ENCODE results near the gene EPO. TPM values are rescaled to one million over a fixed set of nuclear protein-coding genes. Genes with fewer than 3 reads are reported as not detected.
"Not testable (repeated sequence)": the region's sequence is repeated elsewhere in the genome, so short reads cannot be mapped to it uniquely, and the experiment has no call there.

The EPO gene
- polyA plus RNA-seq, 3 donors = 0.10 to 0.11 TPM; not detected in 1

DNA sequence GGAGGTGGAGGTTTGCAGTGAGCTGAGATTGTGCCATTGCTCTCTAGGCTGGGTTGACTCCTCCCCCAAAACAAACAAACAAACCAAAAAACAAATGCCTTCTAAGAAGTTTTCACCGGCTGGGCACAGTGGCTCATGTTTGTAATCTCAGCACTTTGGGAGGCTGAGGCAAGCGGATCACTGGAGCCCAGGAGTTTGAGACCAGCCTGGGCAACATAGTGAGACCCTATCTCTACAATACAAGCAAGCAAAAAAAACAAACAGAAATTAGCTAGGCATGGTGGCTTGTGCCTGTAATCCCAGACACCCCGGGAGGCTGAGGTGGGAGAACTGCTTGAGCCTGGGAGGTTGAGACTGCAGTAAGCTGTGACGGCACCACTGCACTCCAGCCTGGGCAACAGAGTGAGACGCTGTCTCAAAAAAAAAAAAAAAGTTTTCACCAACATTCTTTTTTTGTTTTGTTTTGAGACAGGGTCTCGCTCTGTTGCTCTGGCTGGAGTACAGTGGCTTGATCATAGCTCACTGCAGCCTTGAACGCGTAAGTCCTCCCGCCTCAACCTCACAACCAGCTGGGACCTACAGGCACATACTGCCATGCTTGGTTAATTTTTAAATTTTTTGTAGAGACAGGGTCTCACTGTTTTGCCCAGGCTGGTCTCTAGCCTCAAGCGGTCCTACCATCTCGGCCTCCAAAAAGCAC is 11.8 kb downstream of the EPO start:
- DNase-seq (ENCODE audit: low read depth in 3 of 3, low spot score in 2 of 3) = no peak

DNA sequence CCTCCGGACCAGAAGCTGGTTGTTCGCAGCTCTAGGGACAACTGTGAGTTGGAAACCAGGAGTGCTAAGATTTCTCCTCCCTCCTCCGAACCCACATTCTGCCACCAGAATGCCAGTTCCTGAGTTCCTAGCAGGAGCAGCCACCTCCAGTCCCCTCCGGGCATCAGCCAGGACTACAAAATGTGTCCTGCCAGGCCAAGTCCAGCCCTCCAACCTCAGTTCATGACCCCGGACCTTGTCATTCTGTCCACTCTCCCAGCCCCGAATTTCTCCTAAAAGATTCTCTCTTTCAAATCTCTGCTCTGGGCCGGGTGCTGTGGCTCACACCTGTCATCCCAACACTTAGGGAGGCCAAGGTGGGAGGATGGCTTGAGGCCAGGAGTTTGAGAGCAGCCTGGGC is 15.5 kb downstream of the EPO start:
- DNase-seq (ENCODE audit: low read depth in 3 of 3, low spot score in 2 of 3) = no peak

DNA sequence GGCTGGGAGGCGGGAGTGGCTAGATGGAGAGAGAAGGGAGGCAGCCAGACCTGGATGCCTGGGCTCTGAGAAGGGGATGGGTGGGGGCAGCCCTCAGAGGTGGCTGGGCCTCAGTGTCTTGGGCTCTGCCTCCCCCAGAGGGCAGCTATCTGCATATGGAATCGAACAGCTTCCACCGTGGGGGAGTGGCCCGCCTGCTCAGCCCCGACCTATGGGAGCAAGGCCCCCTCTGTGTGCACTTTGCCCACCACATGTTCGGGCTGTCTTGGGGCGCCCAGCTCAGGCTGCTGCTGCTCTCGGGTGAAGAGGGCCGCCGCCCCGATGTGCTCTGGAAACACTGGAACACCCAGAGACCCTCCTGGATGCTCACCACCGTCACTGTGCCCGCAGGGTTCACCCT is 16.4 kb downstream of the EPO start:
- DNase-seq (ENCODE audit: low read depth in 3 of 3, low spot score in 2 of 3) = no peak

DNA sequence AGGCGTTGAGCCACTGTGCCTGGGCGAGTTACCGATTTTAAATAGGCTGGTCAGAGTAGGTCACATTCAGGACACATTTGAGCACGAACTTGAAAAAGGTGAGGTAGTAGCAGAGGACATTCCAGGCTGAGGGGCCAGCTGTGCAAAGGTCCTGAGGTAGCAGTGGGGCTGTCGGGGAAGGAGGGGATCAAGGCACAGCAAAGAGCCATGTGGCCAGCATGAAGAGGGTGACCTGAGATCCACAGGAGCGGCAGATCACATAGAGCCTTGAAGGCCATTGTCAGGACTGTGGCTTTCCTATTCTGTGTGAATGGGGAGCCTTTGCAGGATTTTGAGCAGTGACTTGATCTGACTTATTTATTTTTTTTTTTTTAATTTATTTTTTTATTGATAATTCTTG is 19.7 kb downstream of the EPO start:
- no peak for DNase-seq (ENCODE audit: low read depth in 3 of 3, low spot score in 2 of 3)

DNA sequence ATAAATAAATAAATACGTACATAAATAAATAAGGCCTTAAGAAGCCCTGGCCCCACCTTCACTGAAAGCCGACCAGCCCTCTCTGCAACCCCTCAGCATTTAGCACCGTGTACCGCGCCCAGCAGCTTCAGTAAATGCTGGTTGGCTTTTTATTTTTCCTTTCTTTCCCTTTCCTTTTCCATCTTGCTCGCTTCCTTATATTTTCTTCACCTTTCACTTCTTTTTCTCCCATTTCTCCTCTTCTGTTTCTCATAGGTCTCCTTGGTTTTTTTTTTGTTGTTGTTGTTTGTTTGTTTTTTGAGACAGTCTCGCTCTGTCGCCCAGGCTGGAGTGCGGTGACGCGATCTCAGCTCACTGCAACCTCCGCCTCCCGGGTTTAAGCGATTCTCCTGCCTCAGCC is 24.3 kb downstream of the EPO start:
- DNase-seq (ENCODE audit: low read depth in 3 of 3, low spot score in 2 of 3) = no peak

DNA sequence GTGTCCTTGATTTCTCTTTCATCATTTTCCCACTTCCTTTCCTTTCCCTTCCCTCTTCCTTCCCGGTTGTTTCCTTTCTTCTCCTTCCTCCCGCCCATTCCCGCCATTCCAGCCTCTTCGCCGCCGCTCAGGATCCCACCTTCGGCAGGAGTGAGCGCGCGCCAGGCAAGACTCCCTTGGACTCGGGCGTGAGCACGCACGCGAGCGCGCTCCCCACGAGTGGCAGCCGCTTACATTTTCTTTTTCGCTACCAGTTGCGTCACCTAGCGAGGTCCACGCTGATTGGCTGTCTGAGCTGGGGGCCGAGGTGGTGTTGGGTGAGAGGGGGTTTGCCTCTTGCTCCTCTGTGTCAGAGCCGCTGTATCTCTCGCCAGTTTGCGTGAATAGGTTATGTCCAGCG is 24.9 kb downstream of the EPO start:
- DNase-seq (ENCODE audit: low read depth in 3 of 3, low spot score in 2 of 3) = peak in 2 of 3 donors; percentile 15 to 23

DNA sequence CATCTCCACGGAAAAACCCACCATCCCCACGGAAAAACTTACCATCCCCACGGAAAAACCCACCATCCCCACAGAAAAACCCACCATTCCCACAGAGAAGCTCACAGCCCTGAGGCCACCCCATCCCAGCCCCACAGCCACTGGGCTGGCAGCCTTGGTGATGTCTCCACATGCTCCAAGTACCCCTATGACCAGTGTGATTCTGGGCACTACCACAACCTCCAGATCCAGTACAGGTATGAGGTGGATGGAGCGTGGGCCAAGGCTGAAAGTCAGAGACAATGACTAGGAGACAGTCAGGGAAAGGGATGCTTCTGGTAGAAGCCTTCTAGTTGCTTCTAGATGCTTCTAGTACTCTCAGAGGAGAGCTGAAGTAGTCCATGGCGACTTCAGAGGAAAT is 32.7 kb downstream of the EPO start:
- DNase-seq (ENCODE audit: low read depth in 3 of 3, low spot score in 2 of 3) = no peak

DNA sequence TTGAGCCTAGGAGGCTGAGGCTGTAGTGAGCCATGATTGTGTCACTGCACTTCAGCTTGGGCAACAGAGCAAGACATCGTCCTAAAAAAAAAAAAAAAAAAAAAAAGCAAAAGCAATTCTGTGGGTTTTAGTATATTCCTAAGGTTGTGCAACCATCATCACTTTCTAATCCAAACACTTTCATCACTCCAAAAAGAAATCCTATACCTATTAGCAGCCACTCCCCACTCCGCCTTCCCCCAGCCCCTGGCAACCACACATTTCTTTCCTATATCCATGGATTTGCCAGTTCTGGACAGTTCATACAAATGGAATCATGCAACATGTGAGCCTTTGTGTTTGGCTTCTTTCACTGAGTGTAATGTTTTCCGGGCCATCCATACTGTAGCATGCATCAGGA is 33.5 kb downstream of the EPO start:
- no peak for DNase-seq (ENCODE audit: low read depth in 3 of 3, low spot score in 2 of 3)

DNA sequence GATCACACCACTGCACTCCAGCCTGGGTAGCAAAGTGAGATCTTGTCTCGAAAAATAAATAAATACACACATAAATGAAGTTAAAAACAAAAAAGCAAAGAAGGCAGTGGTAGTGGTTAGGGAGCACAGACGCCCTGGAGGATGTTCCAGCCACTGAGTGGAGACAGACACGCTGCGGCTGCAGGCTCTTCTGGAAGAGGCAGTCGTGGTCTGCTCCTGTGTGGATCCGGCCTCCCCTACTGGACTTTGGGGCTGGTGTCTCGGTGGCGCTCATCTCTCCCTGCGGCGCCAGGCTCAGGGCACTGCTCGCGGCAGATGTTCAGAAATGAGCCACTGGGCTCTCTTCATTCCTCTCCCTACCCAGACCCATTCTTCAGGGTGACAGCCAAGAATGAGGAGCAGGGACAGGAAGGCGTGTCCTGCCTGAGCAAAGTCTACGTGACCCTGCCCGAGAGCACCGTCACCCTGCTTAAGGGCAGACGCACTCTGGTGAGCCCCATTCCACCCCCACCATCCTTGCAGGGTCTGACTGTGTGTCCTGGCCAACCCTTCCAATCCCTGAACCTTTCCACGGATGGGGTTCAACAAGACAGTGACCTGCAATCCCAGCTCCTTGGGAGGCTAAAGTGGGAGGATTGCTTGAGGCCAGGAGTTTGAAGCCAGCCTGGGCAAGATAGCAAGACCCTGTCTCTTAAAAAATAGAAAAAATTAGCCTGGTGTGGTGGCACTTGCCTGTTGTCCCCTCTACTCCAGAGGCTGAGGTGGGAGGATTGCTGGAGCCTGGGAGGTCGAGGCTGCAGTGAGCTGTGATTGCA is 39.3 kb downstream of the EPO start:
- DNase-seq (ENCODE audit: low read depth in 3 of 3, low spot score in 2 of 3) = no peak

DNA sequence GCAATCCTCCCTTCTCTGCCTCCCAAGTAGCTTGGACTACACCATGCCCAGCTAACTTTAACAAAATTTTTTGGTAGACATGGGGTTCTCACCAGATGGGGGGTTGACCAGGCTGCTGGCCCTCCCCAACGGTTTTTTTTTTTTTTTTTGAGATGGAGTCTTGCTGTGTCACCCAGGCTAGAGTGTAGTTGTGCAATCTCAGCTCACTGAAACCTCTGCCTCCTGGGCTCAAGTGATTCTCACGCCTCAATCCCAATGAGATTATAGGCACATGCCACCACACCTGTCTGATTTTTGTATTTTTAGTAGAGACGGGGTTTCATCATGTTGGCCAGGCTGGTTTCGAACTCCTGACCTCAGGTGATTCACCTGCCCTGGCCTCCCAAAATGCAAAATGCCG is 42.6 kb downstream of the EPO start:
- not testable (repeated sequence) for DNase-seq (ENCODE audit: low read depth in 3 of 3, low spot score in 2 of 3)

DNA sequence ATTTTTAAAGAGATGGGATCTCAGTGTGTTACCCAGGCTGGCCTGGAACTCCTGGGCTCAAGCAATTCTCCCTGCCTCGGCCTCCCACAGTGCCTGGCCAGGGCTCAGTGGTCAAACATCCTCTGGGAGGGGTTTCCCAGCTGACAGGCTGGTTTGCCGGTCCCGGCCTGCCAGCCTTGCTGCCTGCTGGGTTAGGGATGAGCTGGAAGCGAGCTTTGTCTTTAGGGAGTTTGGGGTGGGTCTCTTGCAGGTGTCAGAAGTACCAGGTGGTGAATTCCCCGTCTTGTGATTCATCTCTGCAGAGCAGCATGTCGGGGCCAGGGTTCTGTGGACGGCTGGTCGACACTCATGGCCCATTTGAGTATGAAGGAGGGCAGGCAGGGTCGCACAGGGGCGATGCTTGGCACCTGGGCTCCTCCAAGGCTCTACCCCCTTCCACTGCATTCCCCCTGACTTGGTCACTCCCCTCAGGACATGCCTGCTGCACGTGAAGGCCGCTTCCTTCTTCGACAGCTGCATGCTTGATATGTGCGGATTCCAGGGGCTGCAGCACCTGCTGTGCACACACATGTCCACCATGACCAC is 43.4 kb downstream of the EPO start:
- no peak for DNase-seq (ENCODE audit: low read depth in 3 of 3, low spot score in 2 of 3)

DNA sequence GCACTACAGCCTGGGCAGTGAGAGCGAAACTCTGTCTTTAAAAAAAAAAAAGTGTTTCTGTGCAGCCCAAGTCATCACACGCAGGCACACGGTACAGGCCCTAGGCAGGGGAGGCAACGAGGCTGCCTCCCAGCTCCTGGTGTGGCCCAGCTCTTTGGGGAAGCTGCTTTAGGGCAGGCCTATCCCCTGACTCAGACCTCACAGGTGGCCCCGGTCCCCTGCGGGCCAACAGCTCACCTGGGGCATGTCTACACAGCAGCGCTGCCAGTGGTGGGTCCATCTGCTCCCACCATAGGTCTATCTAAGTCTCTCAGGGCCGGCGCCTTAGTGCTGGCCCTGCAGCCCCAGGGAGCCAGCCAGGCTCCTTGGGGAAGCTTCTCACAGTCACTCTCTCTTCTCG is 44.6 kb downstream of the EPO start:
- DNase-seq (ENCODE audit: low read depth in 3 of 3, low spot score in 2 of 3) = no peak

DNA sequence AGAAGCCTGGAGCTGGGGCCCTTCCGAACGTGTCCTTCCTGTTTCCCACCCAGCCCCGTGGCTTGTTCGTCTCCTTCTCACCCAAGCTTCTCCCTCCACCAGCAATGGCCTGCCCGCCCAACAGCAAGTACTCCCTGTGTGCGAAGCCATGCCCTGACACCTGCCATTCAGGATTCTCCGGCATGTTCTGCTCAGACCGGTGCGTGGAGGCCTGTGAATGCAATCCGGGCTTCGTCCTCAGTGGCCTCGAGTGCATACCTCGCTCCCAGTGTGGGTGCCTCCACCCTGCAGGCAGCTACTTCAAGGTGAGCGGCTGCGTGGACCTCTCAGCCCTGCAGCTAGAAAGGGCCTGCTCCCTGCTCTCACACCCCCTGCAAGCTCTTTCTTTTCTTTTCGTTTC is 45.0 kb downstream of the EPO start:
- no peak for DNase-seq (ENCODE audit: low read depth in 3 of 3, low spot score in 2 of 3)

DNA sequence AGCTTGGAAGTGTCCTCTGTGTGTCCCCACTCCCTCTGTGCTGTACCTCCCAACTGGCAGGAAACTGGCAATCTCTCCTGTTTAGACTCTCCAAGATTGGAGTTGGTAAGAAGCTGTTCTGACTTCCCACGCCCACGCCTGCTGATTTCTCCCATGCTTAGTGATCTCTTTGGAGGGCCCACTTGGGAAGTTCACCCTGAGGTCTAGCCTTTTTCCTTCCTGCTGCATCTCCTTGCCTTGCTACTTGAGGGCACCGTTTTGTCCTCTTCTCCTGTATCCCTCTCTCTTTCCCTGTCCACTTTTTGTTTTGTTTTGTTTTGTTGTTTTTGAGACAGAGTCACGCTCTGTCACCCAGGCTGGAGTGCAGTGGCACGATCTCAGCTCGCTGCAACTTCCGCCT is 48.5 kb downstream of the EPO start:
- DNase-seq (ENCODE audit: low read depth in 3 of 3, low spot score in 2 of 3) = no peak

Other genes starting within 250 kb of the EPO start
- 10 to 100 TPM; 28.6 to 35.0 (median 29.4) TPM for gene TSC22D4, start 241.3 kb upstream of the EPO start, polyA plus RNA-seq (ENCODE audit: insufficient read length in 3 of 3)
- 1 to 10 TPM; 1.3 to 1.8 (median 1.4) TPM for gene NYAP1, start 236.5 kb upstream of the EPO start, polyA plus RNA-seq (ENCODE audit: insufficient read length in 3 of 3)
- 10 to 100 TPM; 10.4 to 12.1 (median 10.4) TPM for gene AGFG2, start 181.3 kb upstream of the EPO start, polyA plus RNA-seq (ENCODE audit: insufficient read length in 3 of 3)
- gene SAP25, start 146.6 kb upstream of the EPO start, polyA plus RNA-seq (ENCODE audit: insufficient read length in 3 of 3) = 1 to 10 TPM in 2 of 3 donors, under 1 TPM in 1; 0.82 to 1.7 (median 1.6) TPM
- gene LRCH4, start 134.3 kb upstream of the EPO start, polyA plus RNA-seq (ENCODE audit: insufficient read length in 3 of 3) = 10 to 100 TPM; 22.9 to 25.5 (median 23.3) TPM
- 1 to 10 TPM; 1.3 to 1.4 (median 1.4) TPM for gene FBXO24, start 134.1 kb upstream of the EPO start, polyA plus RNA-seq (ENCODE audit: insufficient read length in 3 of 3)
- 10 to 100 TPM; 76.9 to 87.6 (median 81.8) TPM for gene PCOLCE, start 118.1 kb upstream of the EPO start, polyA plus RNA-seq (ENCODE audit: insufficient read length in 3 of 3)
- 10 to 100 TPM; 21.6 to 24.0 (median 23.8) TPM for gene MOSPD3, start 107.9 kb upstream of the EPO start, polyA plus RNA-seq (ENCODE audit: insufficient read length in 3 of 3)
- under 1 TPM; 0.43 to 0.79 (median 0.78) TPM for gene TFR2, start 78.9 kb upstream of the EPO start, polyA plus RNA-seq (ENCODE audit: insufficient read length in 3 of 3)
- gene ACTL6B, start 64.0 kb upstream of the EPO start, polyA plus RNA-seq (ENCODE audit: insufficient read length in 3 of 3) = not detected
- 100 to 1,000 TPM; 164 to 210 (median 185) TPM for gene GNB2, start 46.7 kb upstream of the EPO start, polyA plus RNA-seq (ENCODE audit: insufficient read length in 3 of 3)
- gene GIGYF1, start 26.2 kb upstream of the EPO start, polyA plus RNA-seq (ENCODE audit: insufficient read length in 3 of 3) = 10 to 100 TPM; 27.1 to 30.1 (median 27.1) TPM
- gene POP7, start 14.3 kb upstream of the EPO start, polyA plus RNA-seq (ENCODE audit: insufficient read length in 3 of 3) = 10 to 100 TPM; 22.5 to 25.9 (median 23.3) TPM
- under 1 TPM in 1 of 3 donors, not detected in 2; 0.03 TPM for gene ZAN, start 13.1 kb downstream of the EPO start, polyA plus RNA-seq (ENCODE audit: insufficient read length in 3 of 3)
- gene EPHB4, start 107.1 kb downstream of the EPO start, polyA plus RNA-seq (ENCODE audit: insufficient read length in 3 of 3) = 100 to 1,000 TPM in 1 of 3 donors, 10 to 100 TPM in 2; 77.9 to 101 (median 81.5) TPM
- gene SLC12A9, start 132.2 kb downstream of the EPO start, polyA plus RNA-seq (ENCODE audit: insufficient read length in 3 of 3) = 10 to 100 TPM; 17.2 to 19.8 (median 17.6) TPM
- gene TRIP6, start 146.9 kb downstream of the EPO start, polyA plus RNA-seq (ENCODE audit: insufficient read length in 3 of 3) = 10 to 100 TPM; 63.9 to 74.3 (median 64.5) TPM
- gene SRRT, start 154.6 kb downstream of the EPO start, polyA plus RNA-seq (ENCODE audit: insufficient read length in 3 of 3) = 100 to 1,000 TPM; 136 to 156 (median 154) TPM
- 1 to 10 TPM in 2 of 3 donors, under 1 TPM in 1; 0.96 to 2.3 (median 1.9) TPM for gene UFSP1, start 169.2 kb downstream of the EPO start, polyA plus RNA-seq (ENCODE audit: insufficient read length in 3 of 3)
- gene ACHE, start 175.4 kb downstream of the EPO start, polyA plus RNA-seq (ENCODE audit: insufficient read length in 3 of 3) = 1 to 10 TPM; 3.2 to 3.7 (median 3.2) TPM
- gene MUC3A, start 229.1 kb downstream of the EPO start, polyA plus RNA-seq (ENCODE audit: insufficient read length in 3 of 3) = under 1 TPM; 0.25 to 0.71 (median 0.43) TPM
- gene MUC12, start 249.1 kb downstream of the EPO start, polyA plus RNA-seq (ENCODE audit: insufficient read length in 3 of 3) = under 1 TPM in 1 of 3 donors, not detected in 2; 0.42 TPM